ENCODE measurements around the gene CHST10. TPM values are rescaled to one million over a fixed set of nuclear protein-coding genes. Genes with fewer than 3 reads are reported as not detected.
"Not testable (repeated sequence)": the region's sequence is repeated elsewhere in the genome, so short reads cannot be mapped to it uniquely, and the experiment has no call there.

Gene CHST10
- 10.1 TPM for total RNA-seq (ENCODE audit: insufficient read depth, low replicate concordance)

DNA sequence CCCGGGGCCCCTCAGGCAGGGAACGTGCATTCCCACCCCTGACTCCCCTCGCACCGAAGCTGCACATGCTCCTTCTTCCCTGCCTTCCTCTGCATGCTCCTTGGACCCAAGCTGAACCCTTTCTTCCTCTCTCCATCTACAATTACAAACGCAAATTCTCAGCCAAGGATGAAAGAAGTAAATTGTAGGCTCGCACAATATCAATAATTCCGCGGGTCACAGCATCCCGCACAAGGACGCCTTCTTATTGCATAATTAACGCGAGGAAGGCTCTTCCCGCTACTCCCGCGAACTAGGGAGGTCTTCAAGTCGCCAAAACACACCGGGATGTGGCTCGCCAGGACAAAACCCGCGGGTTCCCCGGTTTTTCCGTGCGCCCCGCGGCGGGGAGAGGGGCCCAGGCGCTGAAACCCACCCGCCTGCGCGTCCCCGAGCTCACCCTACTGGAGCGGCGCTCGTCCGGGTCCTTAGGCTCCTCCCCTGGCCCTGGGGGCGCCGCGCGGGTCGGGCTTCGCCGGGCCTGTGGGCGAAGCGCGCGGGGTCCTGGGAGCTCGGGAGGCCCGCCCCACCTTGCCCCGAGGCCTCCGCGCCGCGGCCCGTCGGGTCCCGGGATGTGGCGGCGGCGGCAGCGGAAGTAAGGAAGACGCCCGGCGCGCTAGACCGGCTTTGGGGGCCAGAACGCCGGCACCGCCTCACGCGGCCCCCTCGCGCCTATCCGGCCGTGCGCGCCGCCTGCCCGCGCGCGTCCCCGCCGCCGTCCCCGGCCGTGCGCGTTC lies at the start of gene CHST10:
CHST10 (minus strand) TSS at position 734 of the 776 bp plus-strand sequence. CDS start 10,993 bp downstream, outside the sequence.
- peak; percentile 75 for DNase-seq (ENCODE audit: low spot score)

DNA sequence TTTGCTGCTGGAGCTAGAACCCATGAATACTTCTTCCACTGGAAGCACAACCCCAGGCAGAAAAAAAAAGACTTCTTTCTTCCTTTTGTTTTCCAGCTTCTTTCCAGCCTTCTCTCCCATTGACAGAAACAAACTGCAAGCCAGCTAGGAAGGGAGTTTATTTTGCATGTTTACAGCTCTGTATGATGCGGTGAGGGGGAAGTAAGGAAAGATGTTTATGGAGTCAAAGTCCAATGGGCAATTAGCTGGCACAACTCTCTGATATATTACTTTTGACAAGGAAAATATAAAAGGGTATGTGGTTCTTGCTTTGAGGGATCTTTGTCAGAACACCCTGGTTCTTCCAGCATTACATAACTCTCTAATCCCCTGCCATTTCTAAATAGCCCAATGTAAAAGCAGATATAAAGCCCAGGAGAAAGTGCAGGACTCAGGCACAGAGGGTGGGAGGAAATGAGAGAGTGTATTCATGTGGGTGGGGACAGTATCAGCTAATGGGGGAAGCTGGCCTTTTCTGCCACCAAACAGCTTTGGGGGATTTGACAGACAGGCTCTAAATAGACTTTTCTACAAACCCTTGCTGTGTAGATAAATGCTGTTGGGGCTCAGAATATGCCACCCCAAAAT lies 43.5 kb upstream of the CHST10 start:
- peak; percentile 24 for DNase-seq (ENCODE audit: low spot score)

DNA sequence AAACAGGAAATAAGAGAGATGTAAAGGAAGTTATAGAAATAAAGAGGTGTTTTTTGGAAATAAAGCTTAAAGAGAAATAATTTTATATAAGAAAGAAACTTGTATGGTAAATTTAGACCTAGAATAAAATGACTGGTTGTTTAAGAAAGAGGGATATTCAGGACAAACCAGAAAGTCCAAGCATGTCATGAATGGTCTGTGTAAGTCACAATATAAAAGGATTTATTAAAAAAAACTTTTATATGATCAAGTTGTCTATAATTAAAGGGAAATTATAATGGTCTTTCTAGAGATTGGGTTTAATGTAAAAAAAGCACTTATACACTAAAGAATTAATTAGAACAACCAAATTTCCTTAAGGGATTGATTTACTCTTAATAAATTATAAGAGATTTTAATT lies 38.9 kb upstream of the CHST10 start:
- DNase-seq (ENCODE audit: low spot score) = not testable (repeated sequence)

DNA sequence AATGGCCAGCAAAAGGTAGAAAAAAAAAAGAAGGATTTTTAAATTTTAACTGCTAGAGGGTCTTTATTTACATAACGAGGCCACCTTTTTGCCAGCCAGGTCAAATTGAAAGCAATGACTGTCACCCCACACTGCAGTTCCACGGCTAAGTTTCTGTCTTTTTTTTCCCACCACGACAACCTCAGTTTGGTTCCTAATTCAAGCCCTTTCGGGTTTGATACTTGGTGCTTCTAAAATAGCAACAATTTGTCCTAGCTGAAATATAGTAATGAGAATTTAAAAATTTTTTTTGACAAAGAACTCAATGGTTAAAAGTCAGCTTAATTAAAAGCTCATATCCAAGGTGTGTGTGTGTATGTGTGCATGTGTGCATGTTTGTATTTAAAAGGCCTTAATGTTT lies 36.4 kb upstream of the CHST10 start:
- DNase-seq (ENCODE audit: low spot score) = no peak

DNA sequence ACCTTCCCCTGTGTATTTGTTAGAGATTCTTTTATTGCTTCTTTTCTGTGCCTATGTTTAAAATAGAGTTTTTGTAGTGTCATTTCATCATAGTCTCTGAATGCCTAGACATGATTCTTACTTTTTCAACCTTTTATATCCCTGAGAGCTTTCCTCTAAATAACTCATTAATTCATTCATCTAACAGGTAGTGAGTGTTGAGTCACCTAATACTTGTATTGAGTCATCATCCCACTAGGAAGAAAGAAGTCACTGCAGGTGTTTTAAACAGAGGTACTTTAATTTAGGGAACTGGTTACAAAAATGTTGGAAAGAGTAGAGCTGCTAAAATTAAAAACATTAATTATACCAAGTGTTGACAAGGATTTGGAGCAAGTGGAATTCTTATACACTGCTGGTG lies 34.3 kb upstream of the CHST10 start:
- no peak for DNase-seq (ENCODE audit: low spot score)

DNA sequence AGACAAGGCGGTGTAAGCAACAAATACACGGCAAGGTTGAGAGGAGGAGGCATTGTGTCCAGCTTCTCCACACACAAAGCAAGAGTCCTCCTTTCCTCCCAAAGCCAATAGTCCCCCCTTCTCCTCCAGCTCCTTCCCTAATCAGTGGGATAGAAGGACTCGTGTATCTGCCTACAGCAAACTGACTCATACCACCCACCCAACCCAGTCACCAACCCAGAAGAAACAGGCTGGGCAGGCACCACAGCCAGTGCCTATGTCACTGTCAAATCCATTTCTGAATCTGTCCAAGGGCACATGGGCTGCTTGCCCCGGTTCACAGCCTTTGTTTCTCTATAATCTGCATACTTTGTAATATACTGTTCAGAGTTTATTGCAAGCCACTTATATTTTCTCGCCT lies 33.6 kb upstream of the CHST10 start:
- no peak for DNase-seq (ENCODE audit: low spot score)

DNA sequence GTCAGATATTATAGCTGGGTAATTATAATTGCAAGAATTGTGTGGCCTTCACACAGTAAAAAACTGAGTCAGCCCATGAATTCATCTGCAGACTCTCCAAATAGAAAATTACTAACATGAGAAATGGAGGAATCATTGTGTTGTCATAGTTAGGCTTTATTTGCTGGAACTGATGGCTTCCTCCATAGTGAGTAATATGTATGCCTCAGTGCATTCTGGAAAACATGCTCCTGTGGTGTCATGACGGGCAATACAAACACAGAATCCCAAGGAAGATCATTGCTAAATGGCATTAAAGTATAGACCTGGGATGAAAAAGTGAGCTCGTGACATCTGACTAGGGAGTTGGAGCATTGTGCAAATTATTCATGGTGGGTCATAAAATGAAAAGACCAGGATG lies 29.2 kb upstream of the CHST10 start:
- DNase-seq (ENCODE audit: low spot score) = no peak

GRCh38 chr2:100437751-100438150 lies 20.3 kb upstream of the CHST10 start:
- no peak for DNase-seq (ENCODE audit: low spot score)

DNA sequence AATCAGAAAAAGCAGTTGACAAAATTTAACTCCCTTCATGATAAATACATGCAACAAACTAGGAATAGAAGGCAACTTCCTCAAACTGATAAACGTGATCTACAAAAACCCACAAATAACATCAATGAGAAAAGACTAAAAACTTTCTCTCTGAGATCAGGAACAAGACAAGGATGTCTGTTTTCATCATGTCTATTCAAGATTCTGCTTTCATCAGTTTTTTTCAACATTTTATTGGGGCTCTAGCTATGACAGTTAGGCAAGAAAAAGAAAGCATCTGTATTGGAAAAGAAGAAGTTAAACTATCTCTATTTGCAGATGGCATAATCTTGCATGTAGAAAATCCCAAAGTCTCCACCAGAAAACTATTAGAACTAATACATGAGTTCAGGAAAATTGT lies 12.3 kb upstream of the CHST10 start:
- no peak for DNase-seq (ENCODE audit: low spot score)

DNA sequence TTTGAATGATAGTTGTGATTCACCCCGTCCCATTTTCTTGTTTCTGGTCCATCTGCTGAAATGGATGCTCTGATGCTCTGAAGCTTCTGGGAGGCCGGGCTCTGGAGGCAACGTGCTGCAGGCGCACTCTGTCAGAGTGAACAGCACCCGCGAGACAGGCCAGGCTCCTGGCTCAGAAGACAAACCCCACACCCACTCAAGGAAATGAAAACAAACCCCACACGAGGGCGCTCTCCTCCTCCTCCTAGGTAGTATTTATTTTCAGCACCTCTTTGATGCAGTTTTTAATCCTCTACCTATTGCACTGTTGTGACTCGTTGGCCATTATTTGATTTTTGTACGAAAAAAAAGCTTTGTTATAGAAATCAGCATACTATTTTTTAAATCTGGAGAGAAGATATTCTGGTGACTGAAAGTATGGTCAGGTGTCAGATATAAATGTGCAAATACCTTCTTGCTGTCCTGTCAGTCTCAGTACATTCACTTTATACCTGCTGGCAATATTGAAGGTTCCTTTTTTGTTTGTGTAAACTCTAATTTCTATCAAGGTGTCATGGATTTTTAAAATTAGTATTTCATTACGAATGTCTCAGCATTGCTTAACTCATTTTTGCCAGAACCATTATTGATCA lies 10.3 kb upstream of the CHST10 start:
- peak; percentile 39 for DNase-seq (ENCODE audit: low spot score)

DNA sequence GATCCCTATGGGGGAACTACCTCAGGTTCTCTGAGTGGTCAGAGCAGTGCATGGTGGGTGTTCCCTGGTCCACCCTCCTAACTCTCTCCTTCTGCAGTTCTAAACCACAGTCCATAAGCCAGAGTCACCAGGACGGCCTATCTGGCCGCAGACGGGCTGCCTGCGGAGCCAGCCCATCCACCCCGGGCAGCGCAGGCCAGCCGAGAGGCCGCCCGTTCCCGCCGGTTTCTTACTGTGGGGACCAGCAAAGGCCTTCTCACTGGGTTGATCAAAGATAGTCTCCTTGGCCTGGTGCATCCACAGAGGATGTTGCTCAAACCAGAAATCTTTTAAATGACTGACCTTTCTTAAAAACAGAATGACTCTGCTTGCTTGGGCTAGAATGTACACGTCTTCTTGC lies 9.6 kb upstream of the CHST10 start:
- DNase-seq (ENCODE audit: low spot score) = no peak

DNA sequence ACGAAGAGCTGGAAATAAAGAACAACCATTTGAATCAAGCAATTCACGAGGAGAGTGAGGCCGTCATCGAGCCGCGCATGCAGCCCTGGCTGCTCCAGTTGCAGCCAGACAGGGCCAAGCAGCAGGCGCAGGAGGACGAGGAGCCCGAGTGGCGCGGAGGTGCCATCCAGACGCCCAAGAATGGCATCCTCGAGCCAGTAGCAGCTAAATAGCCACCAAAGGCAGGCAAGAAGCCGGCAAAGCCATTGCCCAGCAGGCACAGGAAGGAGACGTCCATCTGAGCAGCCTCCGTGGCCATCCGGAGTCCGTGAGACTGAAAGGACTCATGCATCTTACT lies 8.9 kb upstream of the CHST10 start:
- no peak for DNase-seq (ENCODE audit: low spot score)

DNA sequence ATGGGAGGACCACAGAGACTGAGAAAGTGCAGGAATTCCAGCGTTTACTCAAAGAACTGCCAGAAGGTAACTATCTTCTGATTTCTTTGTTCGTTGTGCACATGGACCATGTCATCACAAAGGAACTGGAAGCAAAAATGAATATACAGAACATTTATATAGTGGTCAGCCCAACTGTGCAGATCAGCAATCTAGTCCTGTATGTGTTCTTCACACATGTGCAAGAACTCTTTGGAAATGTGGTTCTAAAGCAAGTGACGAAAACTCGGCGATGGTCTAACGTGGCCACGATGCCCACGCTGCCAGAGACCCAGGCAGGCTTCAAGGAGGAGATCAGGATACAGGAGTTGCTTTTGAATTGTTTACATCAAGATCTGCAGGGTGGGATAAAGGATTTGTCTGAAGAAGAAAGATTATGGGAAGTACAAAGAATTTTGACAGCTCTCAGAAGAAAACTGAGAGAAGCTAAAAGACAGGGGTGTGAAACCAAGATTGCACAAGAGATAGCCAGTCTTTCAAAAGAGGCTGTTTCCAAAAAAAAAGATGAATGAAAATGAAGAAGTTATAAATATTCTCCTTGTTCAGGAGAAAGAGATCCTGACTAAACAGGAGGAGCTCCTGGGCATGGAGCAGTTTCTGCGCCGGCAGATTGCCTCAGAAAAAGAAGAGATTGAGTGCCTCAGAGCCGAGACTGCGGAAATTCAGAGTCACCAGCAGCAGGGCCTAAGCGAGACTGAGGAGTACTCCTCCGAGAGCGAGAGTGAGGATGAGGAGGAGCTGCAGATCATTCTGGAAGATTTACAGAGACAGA lies 8.3 kb upstream of the CHST10 start:
- DNase-seq (ENCODE audit: low spot score) = peak; percentile 10

DNA sequence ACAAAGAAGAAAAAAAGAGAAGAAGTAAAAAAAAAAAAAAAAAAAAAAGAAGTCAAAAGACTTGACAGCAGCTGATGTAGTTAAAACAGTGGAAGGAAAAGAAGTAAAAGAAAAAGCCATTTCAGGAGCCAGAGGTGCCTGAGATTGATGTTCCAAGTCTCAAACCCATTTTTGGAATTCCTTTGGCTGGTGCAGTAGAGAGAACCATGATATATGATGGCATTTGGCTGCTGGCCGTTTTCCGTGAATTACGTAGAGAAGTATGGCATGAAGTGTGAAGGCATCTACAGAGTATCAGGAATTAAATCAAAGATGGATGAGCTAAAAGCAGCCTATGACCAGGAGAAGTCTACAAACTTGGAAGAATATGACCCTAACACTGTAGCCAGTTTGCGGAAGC lies 7.6 kb upstream of the CHST10 start:
- peak; percentile 10 for DNase-seq (ENCODE audit: low spot score)

GRCh38 chr2:100424277-100424875 lies 6.9 kb upstream of the CHST10 start:
- no peak for DNase-seq (ENCODE audit: low spot score)

GRCh38 chr2:100423631-100424030 lies 6.2 kb upstream of the CHST10 start:
- no peak for DNase-seq (ENCODE audit: low spot score)

GRCh38 chr2:100422320-100423055 lies 5.0 kb upstream of the CHST10 start:
- DNase-seq (ENCODE audit: low spot score) = peak; percentile 12

GRCh38 chr2:100419915-100420314 lies 2.4 kb upstream of the CHST10 start:
- no peak for DNase-seq (ENCODE audit: low spot score)

GRCh38 chr2:100418406-100418962 lies 1.0 kb upstream of the CHST10 start:
- peak; percentile 7 for DNase-seq (ENCODE audit: low spot score)

GRCh38 chr2:100417711-100418124 lies 250 bp upstream of the CHST10 start:
- DNase-seq (ENCODE audit: low spot score) = no peak
